Ishikawa (cell line): ENCODE measurements around the gene LAMB3.

ENCODE experiments used
- CEBPB ChIP-seq: IDR thresholded peaks from 2 replicates; pipeline ENCODE4 v1.6.1; 2012
- CREB1 ChIP-seq: IDR thresholded peaks from 2 replicates; pipeline ENCODE4 v1.6.1; 2012; ENCODE audit warnings: low read depth
- EGR1 ChIP-seq: IDR thresholded peaks from 2 replicates; pipeline ENCODE4 v1.6.1; 2012
- EP300 ChIP-seq: IDR thresholded peaks from 2 replicates; pipeline ENCODE4 v1.6.1; 2012; ENCODE audit warnings: borderline replicate concordance
- FOXM1 ChIP-seq: IDR thresholded peaks from 2 replicates; pipeline ENCODE4 v1.6.1; 2012; ENCODE audit warnings: low read depth, borderline replicate concordance
- MAX ChIP-seq: IDR thresholded peaks from 2 replicates; pipeline ENCODE4 v1.6.1; 2012
- NFIC ChIP-seq: IDR thresholded peaks from 2 replicates; pipeline ENCODE4 v1.6.1; 2012
- RAD21 ChIP-seq: IDR thresholded peaks from 2 replicates; pipeline ENCODE4 v1.6.1; 2012; ENCODE audit warnings: low read depth
- REST ChIP-seq: IDR thresholded peaks from 2 replicates; pipeline ENCODE4 v1.6.1; 2012; ENCODE audit warnings: low read depth, mild to moderate bottlenecking
- TAF1 ChIP-seq: IDR thresholded peaks from 2 replicates; pipeline ENCODE4 v1.6.1; 2012; ENCODE audit warnings: low read depth, mild to moderate bottlenecking
- TCF12 ChIP-seq: IDR thresholded peaks from 2 replicates; pipeline ENCODE4 v1.6.1; 2012; ENCODE audit warnings: low read depth
- TEAD4 ChIP-seq: IDR thresholded peaks from 2 replicates; pipeline ENCODE4 v1.6.1; 2012
- USF1 ChIP-seq: IDR thresholded peaks from 2 replicates; pipeline ENCODE4 v1.6.1; 2012
- YY1 ChIP-seq: IDR thresholded peaks from 2 replicates; pipeline ENCODE4 v1.6.1; 2012; ENCODE audit warnings: low read depth

- TF ChIP-seq REST = no peak
- no peak for TF ChIP-seq CREB1
- no peak for TF ChIP-seq TAF1
- TF ChIP-seq YY1 = no peak
- no peak for TF ChIP-seq FOXM1
- TF ChIP-seq MAX = no peak
- TF ChIP-seq EGR1 = no peak
- TF ChIP-seq EP300 = no peak
- no peak for TF ChIP-seq RAD21
- no peak for TF ChIP-seq USF1
- no peak for TF ChIP-seq CEBPB
- TF ChIP-seq NFIC = no peak
- TF ChIP-seq TCF12 = no peak
- TF ChIP-seq TEAD4 = no peak
Measured at GRCh38 chr1:209624558-209625549, 27.4 kb downstream of the LAMB3 start.
